Endothelial cell of coronary artery (primary cell): ENCODE results near the gene PPP1CC. TPM values are rescaled to one million over a fixed set of nuclear protein-coding genes. Genes with fewer than 3 reads are reported as not detected.

Experiments used
- total RNA-seq: library from RNA; depleted of rRNA; stranded (reverse); fragments of >200 nt; gene quantifications from 2 replicates; pipeline ENCODE4 v1.2.3, GENCODE V29; 2014

PPP1CC gene
- 94.5 and 124 TPM in 2 replicates for total RNA-seq

DNA sequence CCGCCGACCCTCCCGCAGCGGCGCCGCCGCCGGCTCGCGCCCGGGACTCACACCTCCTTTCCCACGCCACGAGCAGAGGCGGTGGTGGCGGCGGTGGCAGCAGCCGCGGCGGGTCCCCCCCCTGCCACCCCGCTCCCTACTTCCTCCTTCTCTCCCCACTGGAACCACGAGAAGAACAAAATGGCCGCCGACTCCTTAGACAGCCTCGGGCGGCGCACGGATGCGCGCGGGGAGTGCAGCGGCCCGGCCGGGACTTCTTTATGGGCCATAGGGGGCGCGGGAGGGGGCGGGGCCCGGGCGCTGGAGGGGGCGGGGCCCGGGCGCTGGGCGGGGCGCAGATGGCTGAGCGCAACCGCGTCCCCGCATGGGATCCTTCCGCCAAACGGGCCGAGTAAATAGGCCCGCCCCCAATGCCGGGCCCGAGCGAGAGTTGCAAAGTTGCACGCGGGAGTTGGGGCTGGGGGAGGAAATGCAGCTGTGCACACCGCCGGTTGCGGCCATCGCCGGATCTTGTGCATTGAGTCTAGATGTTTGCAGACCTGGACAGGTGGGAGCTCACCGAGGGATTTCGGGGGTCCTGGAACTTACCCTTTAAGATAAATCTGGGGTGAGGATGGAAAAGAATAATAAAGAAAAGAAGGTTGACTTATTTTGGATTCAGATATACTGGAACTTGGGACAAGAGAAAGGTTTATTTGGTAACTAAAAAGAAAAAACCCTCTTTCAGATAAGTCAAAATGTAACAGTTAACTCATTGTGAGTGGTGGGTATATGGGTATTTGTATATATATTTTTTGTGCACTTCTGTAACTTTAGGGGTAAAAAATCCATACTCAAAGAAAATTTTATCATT is at the start of gene PPP1CC:
TSS of gene PPP1CC (minus strand) at position 174 of the 853 bp plus-strand sequence. CDS start 184 bp downstream, outside the sequence.

DNA sequence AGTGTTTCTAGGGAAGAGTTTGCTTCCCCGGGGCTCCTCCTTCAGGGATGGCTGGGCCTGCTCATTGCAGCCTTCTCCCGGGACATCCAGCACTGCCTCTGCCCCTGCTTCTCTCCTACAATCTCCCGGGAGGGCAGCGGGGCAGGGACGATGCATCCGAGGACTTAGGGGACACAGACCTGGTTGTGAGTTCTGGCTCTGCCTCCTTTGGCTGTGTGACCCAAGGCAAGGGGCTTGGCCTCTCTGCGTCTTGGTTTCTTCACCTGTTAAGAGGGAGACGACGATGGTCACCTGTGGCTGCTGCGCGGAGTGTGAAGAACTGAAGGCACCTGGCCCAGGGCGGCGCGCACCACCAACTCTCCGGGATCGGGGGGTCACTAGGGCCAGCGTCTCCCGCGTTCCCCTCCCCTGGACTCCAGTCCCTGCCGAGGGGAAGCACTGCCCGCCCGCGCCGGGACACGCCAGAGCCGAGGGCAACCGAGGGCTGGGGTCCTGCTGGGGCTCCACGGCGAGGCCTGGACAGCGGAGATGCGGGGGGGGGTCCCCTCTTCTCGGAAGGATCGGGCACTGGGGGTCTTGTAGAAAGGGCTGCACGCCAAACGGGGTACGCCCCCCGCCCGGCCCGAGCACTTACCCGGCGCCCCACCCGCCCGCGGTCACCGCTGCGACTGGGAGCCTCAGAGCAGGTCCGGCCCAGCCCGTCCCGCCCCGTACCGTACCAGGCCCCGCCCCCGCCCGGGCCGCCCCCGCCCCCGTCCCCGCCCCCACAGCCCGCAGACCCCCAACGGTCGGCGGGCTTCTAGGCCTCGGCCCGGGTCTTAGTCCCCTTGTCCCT is 54.0 kb downstream of the PPP1CC start, which contains the start of gene HVCN1:
TSS of gene HVCN1 (minus strand) at position 670 of the 835 bp plus-strand sequence. CDS start 5,870 bp downstream, outside the sequence.

Other genes starting within 250 kb of the PPP1CC start
- 64.0 and 71.7 TPM in 2 replicates for gene VPS29, start 240.8 kb downstream of the PPP1CC start, total RNA-seq
- gene RAD9B, start 240.6 kb downstream of the PPP1CC start, total RNA-seq, result 0.38 and 0.45 TPM in 2 replicates
- gene PPTC7, start 159.6 kb downstream of the PPP1CC start, total RNA-seq, result 9.2 and 12.3 TPM in 2 replicates
- gene TCTN1, start 128.8 kb downstream of the PPP1CC start, total RNA-seq, result 8.0 and 13.0 TPM in 2 replicates
- gene HVCN1, start 53.8 kb downstream of the PPP1CC start, total RNA-seq, result 3.3 and 6.0 TPM in 2 replicates
- gene CCDC63, start 104.1 kb upstream of the PPP1CC start, total RNA-seq, result not detected in 2 replicates
- gene MYL2, start 177.7 kb upstream of the PPP1CC start, total RNA-seq, result not detected in 2 replicates